Measurements from ENCODE around the gene PCDH9. TPM values are rescaled to one million over a fixed set of nuclear protein-coding genes. Genes with fewer than 3 reads are reported as not detected.

Gene PCDH9
- total RNA-seq, 1 donor from 2014 or later: 5.1 TPM

- TF ChIP-seq CTCF (IDR thresholded peaks at IDR 0.05): no peak
- intact Hi-C loops (cut with DNase I): no loop called here
- no peak overlapping the region for H3K4me3 ChIP-seq
- no peaks in the 10 kb centered on the region for H3K27me3 ChIP-seq
- H3K36me3 ChIP-seq: no peaks in the 10 kb centered on the region
- no peaks in the 10 kb centered on the region for H3K4me1 ChIP-seq
- H3K27ac ChIP-seq: no peak overlapping the region
- ATAC-seq (no peak), DNase-seq (no peak)
- no peaks in the 10 kb centered on the region for H3K9me3 ChIP-seq
Measured at GRCh38 chr13:66409542-66409941, 820.6 kb downstream of the PCDH9 start.

- intact Hi-C loops (cut with DNase I): no loop called here
- Histone ChIP-seq H3K9me3 (no peaks in the 10 kb centered on the region), H3K36me3 (no peaks in the 10 kb centered on the region), H3K4me3 (no peak overlapping the region), H3K4me1 (no peaks in the 10 kb centered on the region), H3K27ac (no peak overlapping the region), H3K27me3 (no peaks in the 10 kb centered on the region)
- TF ChIP-seq CTCF (IDR thresholded peaks at IDR 0.05): no peak
- DNase-seq (no peak), ATAC-seq (no peak)
Measured at GRCh38 chr13:66407128-66407527, 823.0 kb downstream of the PCDH9 start.

- Histone ChIP-seq H3K4me3 (no peak overlapping the region), H3K4me1 (no peaks in the 10 kb centered on the region), H3K27me3 (no peaks in the 10 kb centered on the region), H3K9me3 (no peaks in the 10 kb centered on the region), H3K36me3 (no peaks in the 10 kb centered on the region), H3K27ac (no peak overlapping the region)
- TF ChIP-seq CTCF (IDR thresholded peaks at IDR 0.05): no peak
- ATAC-seq (no peak), DNase-seq (no peak)
- intact Hi-C loops (cut with DNase I): no loop called here
Measured at GRCh38 chr13:66405908-66406802, 824.0 kb downstream of the PCDH9 start.

GRCh38 chr13:66402546-66402945 is 827.6 kb downstream of the PCDH9 start:
- Histone ChIP-seq H3K9me3 (no peaks in the 10 kb centered on the region), H3K27ac (no peak overlapping the region), H3K36me3 (no peaks in the 10 kb centered on the region), H3K27me3 (no peaks in the 10 kb centered on the region), H3K4me1 (no peaks in the 10 kb centered on the region), H3K4me3 (no peak overlapping the region)
- intact Hi-C loops (cut with DNase I): no loop called here
- TF ChIP-seq CTCF (IDR thresholded peaks at IDR 0.05): no peak
- no peak for ATAC-seq
- DNase-seq: no peak

GRCh38 chr13:66402066-66402465 is 828.1 kb downstream of the PCDH9 start:
- Histone ChIP-seq H3K4me3 (no peak overlapping the region), H3K27me3 (no peaks in the 10 kb centered on the region), H3K36me3 (no peaks in the 10 kb centered on the region), H3K9me3 (no peaks in the 10 kb centered on the region), H3K27ac (no peak overlapping the region), H3K4me1 (no peaks in the 10 kb centered on the region)
- TF ChIP-seq CTCF (IDR thresholded peaks at IDR 0.05): no peak
- DNase-seq (no peak), ATAC-seq (no peak)
- intact Hi-C loops (cut with DNase I): no loop called here
